Hepatocyte (in vitro differentiated cells): Measurements from ENCODE around the gene DOP1A. TPM values are rescaled to one million over a fixed set of nuclear protein-coding genes. Genes with fewer than 3 reads are reported as not detected.

Source experiments
- DNase-seq: peaks from one replicate; pipeline ENCODE4 v3.0.0-alpha.2; 2016; ENCODE audit warnings: low spot score
- H2AFZ ChIP-seq: fragments of 200-600 bp; sonication (generic); 2 replicates; pipeline ENCODE4 v1.6.0; 2016; ENCODE audit warnings: antibody characterized with exemption, mild to moderate bottlenecking
- H3K27ac ChIP-seq: fragments of 200-600 bp; sonication (generic); 2 replicates; pipeline ENCODE4 v1.5.1; 2016; ENCODE audit warnings: mild to moderate bottlenecking
- H3K27me3 ChIP-seq: fragments of 200-600 bp; sonication (generic); 2 replicates; pipeline ENCODE4 v1.6.1; 2016
- H3K36me3 ChIP-seq: fragments of 200-600 bp; sonication (generic); replicated peaks from 2 replicates; pipeline ENCODE4 v1.5.1; 2016; ENCODE audit warnings: low read depth; ENCODE audit not compliant: insufficient read depth
- H3K4me1 ChIP-seq: fragments of 200-600 bp; sonication (generic); 2 replicates; pipeline ENCODE4 v1.5.1; 2016; ENCODE audit warnings: mild to moderate bottlenecking, moderate library complexity; ENCODE audit not compliant: insufficient read depth
- H3K4me2 ChIP-seq: fragments of 200-600 bp; sonication (generic); 2 replicates; pipeline ENCODE4 v1.6.0; 2016
- H3K4me3 ChIP-seq: fragments of 200-600 bp; sonication (generic); 2 replicates; pipeline ENCODE4 v1.5.1; 2016; ENCODE audit warnings: mild to moderate bottlenecking
- H3K79me2 ChIP-seq: fragments of 200-600 bp; sonication (generic); 2 replicates; pipeline ENCODE4 v1.6.0; 2017; ENCODE audit warnings: mild to moderate bottlenecking
- H3K9me2 ChIP-seq: fragments of 200-600 bp; sonication (generic); replicated peaks from 2 replicates; pipeline ENCODE4 v1.6.0; 2017; ENCODE audit warnings: mild to moderate bottlenecking; ENCODE audit not compliant: insufficient read depth
- H3K9me3 ChIP-seq: fragments of 200-600 bp; sonication (generic); 2 replicates; pipeline ENCODE4 v1.5.1; 2016; ENCODE audit warnings: low read depth, mild to moderate bottlenecking
- H4K20me1 ChIP-seq: fragments of 200-600 bp; sonication (generic); 2 replicates; pipeline ENCODE4 v1.6.0; 2016; ENCODE audit warnings: mild to moderate bottlenecking; ENCODE audit not compliant: insufficient read depth, poor library complexity, severe bottlenecking
- EZH2 ChIP-seq: fragments of 200-600 bp; sonication (generic); IDR thresholded peaks from 2 replicates; pipeline ENCODE4 v1.6.1; 2016; ENCODE audit warnings: antibody characterized with exemption, mild to moderate bottlenecking, borderline replicate concordance
- EZH2phosphoT487 ChIP-seq: fragments of 200-600 bp; sonication (generic); IDR thresholded peaks from one replicate; pipeline ENCODE4 v1.6.1; 2018; ENCODE audit warnings: antibody characterized with exemption, mild to moderate bottlenecking, low read depth, moderate library complexity; ENCODE audit not compliant: unreplicated experiment, severe bottlenecking
- WGBS: methylation state at CpG from one replicate; pipeline ENCODE4 v1.1.6; 2016; ENCODE audit warnings: low lambda C conversion rate; ENCODE audit errors: missing lambda C conversion rate; 5-methylcytosine and 5-hydroxymethylcytosine counted together
- polyA plus RNA-seq: library from polyadenylated mRNA; unstranded; fragments of >200 nt; fragmentation: Nextera tagmentation; extraction: Ambion mirVana; gene quantifications from 2 replicates; pipeline ENCODE4 v1.2.1, GENCODE V29; 2016
- total RNA-seq: library from RNA; depleted of rRNA; stranded (reverse); fragments of >200 nt; gene quantifications from 2 replicates; pipeline ENCODE4 v1.2.3, GENCODE V29; 2014
- TF ChIP-seq, protein P1 (sequence below): fragments of 200-600 bp; sonication (generic); IDR thresholded peaks from 2 replicates; pipeline ENCODE4 v1.5.1; 2016; ENCODE audit warnings: antibody characterized with exemption, mild to moderate bottlenecking; ENCODE audit not compliant: poor library complexity

The DOP1A gene
- total and polyA plus RNA-seq, 2 experiments from 2014 or later = 3.6 to 34.5 TPM

DNA sequence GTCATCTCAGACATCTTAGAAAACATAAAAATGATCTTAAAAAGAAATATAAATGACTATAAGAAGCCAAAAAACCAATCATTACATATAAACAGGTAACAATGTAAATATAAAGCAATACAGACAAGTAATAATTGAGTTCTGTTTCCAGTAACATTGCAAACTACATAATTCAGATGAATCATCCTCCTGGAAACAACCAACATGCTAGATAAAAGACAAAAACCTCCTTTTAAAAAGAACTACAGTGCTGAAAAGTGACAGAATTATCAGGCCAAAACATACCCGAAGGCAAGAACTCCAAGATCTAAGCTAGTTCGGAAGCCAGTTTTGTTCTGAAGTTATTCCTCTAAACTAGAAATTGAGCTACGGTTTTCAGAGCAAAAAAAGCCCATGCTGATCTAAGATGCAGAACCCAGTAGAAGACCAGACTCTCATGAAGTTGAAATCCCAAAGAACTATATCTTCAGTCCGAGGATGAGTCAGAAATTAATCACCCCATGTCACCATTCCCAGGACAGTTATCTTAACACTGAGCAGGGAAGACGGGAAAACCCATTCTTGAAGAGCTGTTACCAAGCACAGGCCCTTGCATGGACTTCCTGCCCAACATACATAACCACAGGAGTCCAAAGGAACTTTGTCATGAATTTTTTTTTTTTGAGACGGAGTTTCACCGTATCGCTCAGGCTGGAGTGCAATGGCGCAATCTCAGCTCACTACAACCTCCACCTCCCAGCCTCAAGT, 115.8 kb downstream of the DOP1A start:
- Histone ChIP-seq H3K36me3 (no peaks in the 10 kb centered on the region), H3K4me2 (no peak overlapping the region), H3K9me3 (no peaks in the 10 kb centered on the region), H3K27me3 (no peaks in the 10 kb centered on the region), H3K79me2 (peaks cover 47% of the 10 kb centered on the region), H2AFZ (no peak overlapping the region), H3K4me1 (no peaks in the 10 kb centered on the region), H3K4me3 (no peak overlapping the region), H4K20me1 (peaks cover 3% of the 10 kb centered on the region), H3K27ac (peak overlapping the region; percentile 61), H3K9me2 (no peaks in the 10 kb centered on the region)
- no peak for TF ChIP-seq EZH2phosphoT487
- no peak for TF ChIP-seq EZH2
- TF ChIP-seq, protein P1, sequence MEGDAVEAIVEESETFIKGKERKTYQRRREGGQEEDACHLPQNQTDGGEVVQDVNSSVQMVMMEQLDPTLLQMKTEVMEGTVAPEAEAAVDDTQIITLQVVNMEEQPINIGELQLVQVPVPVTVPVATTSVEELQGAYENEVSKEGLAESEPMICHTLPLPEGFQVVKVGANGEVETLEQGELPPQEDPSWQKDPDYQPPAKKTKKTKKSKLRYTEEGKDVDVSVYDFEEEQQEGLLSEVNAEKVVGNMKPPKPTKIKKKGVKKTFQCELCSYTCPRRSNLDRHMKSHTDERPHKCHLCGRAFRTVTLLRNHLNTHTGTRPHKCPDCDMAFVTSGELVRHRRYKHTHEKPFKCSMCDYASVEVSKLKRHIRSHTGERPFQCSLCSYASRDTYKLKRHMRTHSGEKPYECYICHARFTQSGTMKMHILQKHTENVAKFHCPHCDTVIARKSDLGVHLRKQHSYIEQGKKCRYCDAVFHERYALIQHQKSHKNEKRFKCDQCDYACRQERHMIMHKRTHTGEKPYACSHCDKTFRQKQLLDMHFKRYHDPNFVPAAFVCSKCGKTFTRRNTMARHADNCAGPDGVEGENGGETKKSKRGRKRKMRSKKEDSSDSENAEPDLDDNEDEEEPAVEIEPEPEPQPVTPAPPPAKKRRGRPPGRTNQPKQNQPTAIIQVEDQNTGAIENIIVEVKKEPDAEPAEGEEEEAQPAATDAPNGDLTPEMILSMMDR = no peak
- 72% methylated on average over 9 of the region's 9 CpGs for WGBS
- peak; percentile 65 for DNase-seq

- H3K9me3 ChIP-seq = no peaks in the 10 kb centered on the region
- H3K4me2 ChIP-seq = no peak overlapping the region
- peaks cover 6% of the 10 kb centered on the region for H3K4me1 ChIP-seq
- no peak for TF ChIP-seq EZH2phosphoT487
- TF ChIP-seq, protein P1 = no peak
- no peak for TF ChIP-seq EZH2
- no peak overlapping the region for H2AFZ ChIP-seq
- 100% methylated on average over 2 of the region's 2 CpGs for WGBS
- H3K27ac ChIP-seq = no peak overlapping the region
- H3K79me2 ChIP-seq = peaks cover 55% of the 10 kb centered on the region
- peaks cover 18% of the 10 kb centered on the region for H4K20me1 ChIP-seq
- H3K36me3 ChIP-seq = no peaks in the 10 kb centered on the region
- no peak for DNase-seq
- H3K27me3 ChIP-seq = no peaks in the 10 kb centered on the region
- no peak overlapping the region for H3K4me3 ChIP-seq
- H3K9me2 ChIP-seq = no peaks in the 10 kb centered on the region
These were observed 117.6 kb downstream of the DOP1A start for GRCh38 chr6:83185096-83185495.

DNA sequence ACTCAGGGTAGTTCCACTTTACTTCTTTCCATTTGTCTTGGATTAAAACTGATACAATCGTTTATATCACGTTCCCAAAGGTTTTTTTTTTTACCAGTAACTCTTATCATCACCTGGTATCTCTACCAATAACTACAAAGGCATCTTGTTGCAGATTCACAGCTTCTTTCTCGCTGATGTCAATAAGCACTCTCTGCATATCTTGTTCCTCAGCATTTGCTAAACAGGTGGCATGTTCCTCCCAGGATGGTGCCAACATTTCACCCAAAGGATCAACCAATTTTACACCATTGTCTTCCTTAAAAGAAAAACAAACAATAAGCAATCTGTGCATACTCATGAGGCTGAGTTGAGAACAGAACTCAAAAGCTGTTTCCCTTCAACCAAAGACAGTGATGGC, 121.0 kb downstream of the DOP1A start:
- Histone ChIP-seq H3K27ac (no peak overlapping the region), H3K27me3 (no peaks in the 10 kb centered on the region), H3K4me2 (no peak overlapping the region), H4K20me1 (peaks cover 18% of the 10 kb centered on the region), H3K9me3 (no peaks in the 10 kb centered on the region), H3K4me3 (no peak overlapping the region), H2AFZ (no peak overlapping the region), H3K4me1 (peaks cover 14% of the 10 kb centered on the region), H3K79me2 (peaks cover 78% of the 10 kb centered on the region), H3K36me3 (no peaks in the 10 kb centered on the region), H3K9me2 (no peaks in the 10 kb centered on the region)
- WGBS = 83% methylated on average over 3 of the region's 3 CpGs
- DNase-seq = no peak
- TF ChIP-seq EZH2phosphoT487 (no peak), EZH2 (no peak)
- TF ChIP-seq, protein P1 = no peak
